GM06990 (cell line): ENCODE data around the gene CHRM1.

Experiments
- DNase-seq: peaks from one replicate; pipeline ENCODE4 v3.0.0-alpha.2; 2011; ENCODE audit not compliant: insufficient read length; ENCODE audit errors: extremely low read depth
- H3K27me3 ChIP-seq: replicated peaks from 2 replicates; pipeline ENCODE4 v1.6.0; 2011; ENCODE audit warnings: low read length; ENCODE audit not compliant: control insufficient read depth, insufficient read depth
- H3K36me3 ChIP-seq: 2 replicates; pipeline ENCODE4 v1.5.1; 2011; ENCODE audit warnings: low read length; ENCODE audit not compliant: control insufficient read depth, insufficient read depth
- H3K4me3 ChIP-seq: replicated peaks from 2 replicates; pipeline ENCODE4 v1.5.1; 2011; ENCODE audit warnings: low read depth, mild to moderate bottlenecking, control low read depth, low read length
- TF ChIP-seq, protein P1 (sequence below): IDR thresholded peaks from 2 replicates; pipeline ENCODE4 v1.5.1; 2011; ENCODE audit warnings: low read length, control low read depth, mild to moderate bottlenecking, inconsistent platforms; ENCODE audit not compliant: insufficient read depth, poor library complexity, severe bottlenecking

Gene CHRM1

DNA sequence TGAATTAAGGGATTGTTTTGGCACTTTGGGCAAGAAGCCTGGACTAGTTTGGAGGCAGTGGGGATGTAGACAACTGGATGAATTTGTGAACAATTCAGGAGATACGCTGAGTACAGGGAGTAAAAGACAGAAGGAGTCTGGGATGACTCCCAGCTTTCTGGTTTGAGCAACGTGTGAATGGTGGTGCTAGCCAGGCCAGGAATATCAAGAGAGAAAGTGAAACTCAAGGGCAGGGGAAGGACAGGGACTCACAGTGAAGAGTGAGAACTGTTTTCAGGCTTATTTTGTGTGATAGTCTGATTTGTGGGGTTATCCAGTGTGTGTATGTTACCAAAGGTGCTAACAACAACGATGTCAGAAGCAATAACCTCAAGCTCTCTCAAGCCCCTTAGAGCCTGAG lies 15.9 kb downstream of the CHRM1 start:
- Histone ChIP-seq H3K27me3 (peaks cover 1% of the 10 kb centered on the region; the same call in 1 of the 2 replicates), H3K36me3 (no peaks in the 10 kb centered on the region), H3K4me3 (no peak overlapping the region)
- TF ChIP-seq, protein P1, sequence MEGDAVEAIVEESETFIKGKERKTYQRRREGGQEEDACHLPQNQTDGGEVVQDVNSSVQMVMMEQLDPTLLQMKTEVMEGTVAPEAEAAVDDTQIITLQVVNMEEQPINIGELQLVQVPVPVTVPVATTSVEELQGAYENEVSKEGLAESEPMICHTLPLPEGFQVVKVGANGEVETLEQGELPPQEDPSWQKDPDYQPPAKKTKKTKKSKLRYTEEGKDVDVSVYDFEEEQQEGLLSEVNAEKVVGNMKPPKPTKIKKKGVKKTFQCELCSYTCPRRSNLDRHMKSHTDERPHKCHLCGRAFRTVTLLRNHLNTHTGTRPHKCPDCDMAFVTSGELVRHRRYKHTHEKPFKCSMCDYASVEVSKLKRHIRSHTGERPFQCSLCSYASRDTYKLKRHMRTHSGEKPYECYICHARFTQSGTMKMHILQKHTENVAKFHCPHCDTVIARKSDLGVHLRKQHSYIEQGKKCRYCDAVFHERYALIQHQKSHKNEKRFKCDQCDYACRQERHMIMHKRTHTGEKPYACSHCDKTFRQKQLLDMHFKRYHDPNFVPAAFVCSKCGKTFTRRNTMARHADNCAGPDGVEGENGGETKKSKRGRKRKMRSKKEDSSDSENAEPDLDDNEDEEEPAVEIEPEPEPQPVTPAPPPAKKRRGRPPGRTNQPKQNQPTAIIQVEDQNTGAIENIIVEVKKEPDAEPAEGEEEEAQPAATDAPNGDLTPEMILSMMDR = no peak
- no peak for DNase-seq

- no peaks in the 10 kb centered on the region for H3K36me3 ChIP-seq
- TF ChIP-seq, protein P1 = no peak
- H3K27me3 ChIP-seq = peaks cover 4% of the 10 kb centered on the region
- DNase-seq = no peak
- no peak overlapping the region for H3K4me3 ChIP-seq
Observed at GRCh38 chr11:62902932-62903331, 18.2 kb downstream of the CHRM1 start.

- H3K4me3 ChIP-seq = no peak overlapping the region
- no peak for DNase-seq
- peaks cover 6% of the 10 kb centered on the region for H3K27me3 ChIP-seq
- TF ChIP-seq, protein P1 = no peak
- H3K36me3 ChIP-seq = no peaks in the 10 kb centered on the region
Observed at GRCh38 chr11:62898027-62898426, 23.1 kb downstream of the CHRM1 start.

- DNase-seq = no peak
- Histone ChIP-seq H3K4me3 (no peak overlapping the region), H3K36me3 (no peaks in the 10 kb centered on the region), H3K27me3 (peaks cover 6% of the 10 kb centered on the region)
- TF ChIP-seq, protein P1 = no peak
Observed at GRCh38 chr11:62897311-62897710, 23.9 kb downstream of the CHRM1 start.

DNA sequence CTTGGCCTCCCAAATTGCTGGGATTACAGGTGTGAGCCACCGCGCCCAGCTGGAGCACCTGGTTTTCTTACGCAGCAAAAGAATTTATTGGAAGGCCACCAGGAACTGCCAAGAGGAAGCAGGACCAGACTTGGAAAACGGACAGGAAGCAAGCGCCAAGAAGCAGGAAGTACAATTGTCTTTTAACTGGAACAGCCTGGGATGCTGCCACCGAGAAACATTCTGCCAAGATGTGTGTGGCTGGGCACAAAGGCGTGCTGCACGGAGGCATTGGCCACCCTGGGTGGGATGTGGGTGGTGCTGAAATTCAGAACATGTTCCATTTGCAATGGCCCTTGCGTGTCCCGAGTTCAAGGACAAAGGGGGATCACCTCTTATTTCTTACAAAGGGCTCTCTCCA lies 25.1 kb downstream of the CHRM1 start:
- Histone ChIP-seq H3K36me3 (no peaks in the 10 kb centered on the region), H3K27me3 (peaks cover 6% of the 10 kb centered on the region), H3K4me3 (no peak overlapping the region)
- TF ChIP-seq, protein P1 = no peak
- no peak for DNase-seq

DNA sequence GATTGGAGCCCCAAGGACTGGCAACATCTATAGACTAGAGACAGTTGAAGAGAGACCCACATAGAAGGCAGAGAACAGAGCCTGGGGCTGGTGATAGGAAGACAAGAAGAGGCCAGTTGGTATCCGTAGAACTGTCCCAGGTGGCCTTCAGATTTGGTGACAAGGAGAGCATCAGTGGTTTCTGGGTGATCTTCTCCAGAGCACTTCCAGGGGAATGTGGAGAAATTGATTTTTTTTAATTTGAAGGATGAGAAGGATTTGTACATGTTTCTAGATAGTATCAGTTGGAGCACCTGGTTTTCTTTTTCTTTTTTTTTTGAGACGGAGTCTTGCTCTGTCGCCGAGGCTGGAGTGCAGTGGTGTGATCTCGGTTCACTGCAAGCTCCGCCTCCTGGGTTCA lies 25.7 kb downstream of the CHRM1 start:
- Histone ChIP-seq H3K36me3 (no peaks in the 10 kb centered on the region), H3K4me3 (no peak overlapping the region), H3K27me3 (peaks cover 6% of the 10 kb centered on the region)
- DNase-seq = no peak
- TF ChIP-seq, protein P1 = no peak
